Right atrium auricular region (tissue), 2 donors: ENCODE measurements around the gene SMC3. TPM values are rescaled to one million over a fixed set of nuclear protein-coding genes. Genes with fewer than 3 reads are reported as not detected.

Experiments
- DNase-seq: peaks from one replicate; pipeline ENCODE4 v3.0.0-alpha.2; 2019; ENCODE audit warnings: low spot score
- H3K27ac ChIP-seq, 2 donors: fragments of 200-600 bp; sonication (generic); 1 replicate in 1 of 2; 2 replicates in 1 of 2; pipeline ENCODE4 v1.5.1; 2016 to 2019
- H3K27me3 ChIP-seq, 2 donors: fragments of 200-600 bp; sonication (generic); one replicate each; pipeline versions ENCODE4 v1.5.1 to v1.6.0; 2017 to 2019
- H3K36me3 ChIP-seq: fragments of 200-600 bp; sonication (generic); one replicate; pipeline ENCODE4 v1.5.1; 2016
- H3K4me1 ChIP-seq, 2 donors: fragments of 200-600 bp; sonication (generic); one replicate each; pipeline versions ENCODE4 v1.5.1 to v1.6.0; 2017 to 2019
- H3K4me3 ChIP-seq, 2 donors: fragments of 200-600 bp; sonication (generic); 1 replicate in 1 of 2; 2 replicates in 1 of 2; pipeline ENCODE4 v1.5.1; 2017 to 2019; ENCODE audit warnings: mild to moderate bottlenecking in 1 of 2, moderate library complexity in 1 of 2
- H3K9me3 ChIP-seq, 2 donors: fragments of 200-600 bp; sonication (generic); one replicate each; pipeline ENCODE4 v1.5.1; 2019
- CTCF ChIP-seq, 2 donors: fragments of 200-600 bp; sonication (generic); IDR thresholded peaks; one replicate each; pipeline ENCODE4 v1.5.1; 2019; ENCODE audit warnings: antibody characterized with exemption in 2 of 2
- total RNA-seq, 2 donors: library from RNA; depleted of rRNA; stranded (reverse); fragments of >200 nt; gene quantifications; one replicate each; pipeline ENCODE4 v1.1.0, GENCODE V29; 2016

SMC3 gene
- total RNA-seq, 2 donors from 2014 or later = 18.1 to 18.3 TPM

- Histone ChIP-seq H3K4me1 (peaks cover 0 to 30% of the 10 kb centered on the region in 2 donors), H3K27ac (peak overlapping the region in 1 of 2 donors; percentile 8), H3K27me3 (no peaks in the 10 kb centered on the region), H3K9me3 (no peaks in the 10 kb centered on the region), H3K4me3 (no peak overlapping the region), H3K36me3 (no peaks in the 10 kb centered on the region)
- DNase-seq = no peak
- no peak for TF ChIP-seq CTCF (IDR thresholded peaks at IDR 0.05)
These were observed 65.2 kb downstream of the SMC3 start for GRCh38 chr10:110632591-110633215.

DNA sequence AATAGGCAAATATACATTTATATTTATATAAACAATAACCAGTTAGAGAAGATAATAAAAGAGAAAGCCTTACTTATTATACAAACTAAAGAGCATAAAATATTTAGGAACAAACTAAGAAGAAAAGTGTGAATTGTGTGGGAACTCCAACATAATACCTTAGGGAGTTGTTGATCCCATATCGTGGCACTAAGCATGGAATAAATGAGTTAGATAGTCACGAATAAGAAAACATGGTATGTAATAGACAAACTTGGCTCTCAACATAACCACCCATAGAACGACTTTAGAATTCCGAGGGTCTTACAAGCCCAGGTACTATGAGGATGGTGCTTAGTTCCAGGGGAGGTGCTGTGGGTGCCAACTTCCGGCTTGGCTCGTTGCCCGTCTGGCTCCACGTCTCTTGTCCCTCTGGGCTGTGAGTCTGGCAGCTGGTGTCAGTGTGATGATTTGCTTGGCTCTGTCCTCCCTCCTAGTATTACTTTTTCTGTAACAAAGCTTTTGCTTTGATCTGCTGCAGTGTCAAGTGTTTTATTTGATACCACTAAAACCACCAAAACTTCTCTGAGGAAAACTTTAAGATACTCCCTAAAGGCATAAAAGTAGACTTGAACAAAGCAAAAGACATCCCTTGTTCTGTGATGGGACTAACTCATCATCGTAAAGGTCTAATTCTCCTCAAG is 67.2 kb downstream of the SMC3 start:
- Histone ChIP-seq H3K27me3 (no peaks in the 10 kb centered on the region), H3K4me1 (peaks cover 0 to 29% of the 10 kb centered on the region in 2 donors), H3K36me3 (no peaks in the 10 kb centered on the region), H3K9me3 (no peaks in the 10 kb centered on the region), H3K4me3 (no peak overlapping the region), H3K27ac (peak overlapping the region; percentile 82 to 91)
- TF ChIP-seq CTCF (IDR thresholded peaks at IDR 0.05) = no peak
- DNase-seq = no peak

DNA sequence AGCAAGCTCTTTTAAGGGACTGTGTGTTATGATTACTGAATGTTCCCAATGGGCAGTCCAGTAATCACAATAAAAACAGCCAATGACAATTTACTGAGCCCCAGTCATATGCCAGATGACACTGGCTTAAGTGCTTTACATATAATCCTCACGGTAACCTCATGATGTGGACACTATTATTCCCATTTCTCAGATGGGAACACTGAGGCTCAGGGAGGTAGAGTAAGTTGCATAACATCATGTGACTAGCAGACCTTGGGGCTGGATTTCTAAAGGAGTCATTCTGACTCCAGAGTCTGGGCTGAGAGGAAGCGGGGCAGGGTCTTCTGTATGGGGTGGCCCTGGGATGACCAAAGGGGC is 69.1 kb downstream of the SMC3 start:
- TF ChIP-seq CTCF (IDR thresholded peaks at IDR 0.05) = no peak
- H3K4me1 ChIP-seq = peaks cover 0 to 29% of the 10 kb centered on the region in 2 donors
- H3K36me3 ChIP-seq = no peaks in the 10 kb centered on the region
- no peaks in the 10 kb centered on the region for H3K27me3 ChIP-seq
- H3K27ac ChIP-seq = peak overlapping the region; percentile 82 to 91
- H3K4me3 ChIP-seq = no peak overlapping the region
- no peak for DNase-seq
- H3K9me3 ChIP-seq = no peaks in the 10 kb centered on the region

GRCh38 chr10:110636932-110637557 is 69.5 kb downstream of the SMC3 start:
- Histone ChIP-seq H3K27ac (peak overlapping the region; percentile 82 to 91), H3K36me3 (no peaks in the 10 kb centered on the region), H3K4me3 (no peak overlapping the region), H3K4me1 (peaks cover 0 to 29% of the 10 kb centered on the region in 2 donors), H3K27me3 (no peaks in the 10 kb centered on the region), H3K9me3 (no peaks in the 10 kb centered on the region)
- no peak for TF ChIP-seq CTCF (IDR thresholded peaks at IDR 0.05)
- peak; percentile 72 for DNase-seq

- no peak for DNase-seq
- Histone ChIP-seq H3K27ac (peak overlapping the region; percentile 82 to 91), H3K9me3 (no peaks in the 10 kb centered on the region), H3K4me1 (peaks cover 0 to 29% of the 10 kb centered on the region in 2 donors), H3K27me3 (no peaks in the 10 kb centered on the region), H3K36me3 (no peaks in the 10 kb centered on the region), H3K4me3 (no peak overlapping the region)
- TF ChIP-seq CTCF (IDR thresholded peaks at IDR 0.05) = no peak
These were observed 70.1 kb downstream of the SMC3 start for GRCh38 chr10:110637558-110638053.
